Astrocyte (in vitro differentiated cells and primary cell): ENCODE data around the gene LACC1. TPM values are rescaled to one million over a fixed set of nuclear protein-coding genes. Genes with fewer than 3 reads are reported as not detected.

Source experiments
- DNase-seq: peaks from one replicate; pipeline ENCODE4 v3.0.0-alpha.2; 2010; ENCODE audit warnings: low read depth
- FAIRE-seq: peaks from 2 replicates; lab custom pipeline; 2011; peaks lifted over from hg19 to GRCh38; lab: Jason Lieb, UNC
- H2AFZ ChIP-seq: 2 replicates; pipeline ENCODE4 v1.6.0; 2012; ENCODE audit warnings: low read depth, low read length, inconsistent platforms
- H3K27ac ChIP-seq: 2 replicates; pipeline ENCODE4 v1.5.1; 2011; ENCODE audit warnings: low read depth, low read length, inconsistent platforms
- H3K27me3 ChIP-seq: 2 replicates; pipeline ENCODE4 v1.6.0; 2011; ENCODE audit warnings: low read length, inconsistent platforms; ENCODE audit not compliant: insufficient read depth
- H3K36me3 ChIP-seq: 2 replicates; pipeline ENCODE4 v1.5.1; 2011; ENCODE audit warnings: low read length, inconsistent platforms; ENCODE audit not compliant: insufficient read depth
- H3K4me1 ChIP-seq: 2 replicates; pipeline ENCODE4 v1.5.1; 2011; ENCODE audit warnings: low read length, inconsistent platforms; ENCODE audit not compliant: insufficient read depth
- H3K4me2 ChIP-seq: 2 replicates; pipeline ENCODE4 v1.6.0; 2012; ENCODE audit warnings: low read length, inconsistent platforms
- H3K4me3 ChIP-seq: 2 replicates; pipeline ENCODE4 v1.5.1; 2011; ENCODE audit warnings: low read depth, mild to moderate bottlenecking, low read length, inconsistent platforms; ENCODE audit not compliant: insufficient read depth
- H3K79me2 ChIP-seq: 2 replicates; pipeline ENCODE4 v1.6.0; 2012; ENCODE audit warnings: mild to moderate bottlenecking, low read length, inconsistent platforms; ENCODE audit not compliant: insufficient read depth
- H3K9ac ChIP-seq: 2 replicates; pipeline ENCODE4 v1.6.0; 2012; ENCODE audit warnings: mild to moderate bottlenecking, low read length, inconsistent platforms
- H3K9me3 ChIP-seq: 2 replicates; pipeline ENCODE4 v1.5.1; 2012; ENCODE audit warnings: low read depth, mild to moderate bottlenecking, low read length, inconsistent platforms; ENCODE audit not compliant: insufficient read depth
- H4K20me1 ChIP-seq: 2 replicates; pipeline ENCODE4 v1.6.0; 2012; ENCODE audit warnings: low read length, inconsistent platforms; ENCODE audit not compliant: insufficient read depth
- H3K27ac Mint-ChIP-seq: one replicate; pipeline ENCODE4 v1.8.0; 2021; ENCODE audit warnings: mild to moderate bottlenecking, mixed read lengths; ENCODE audit not compliant: unreplicated experiment
- H3K27me3 Mint-ChIP-seq: one replicate; pipeline ENCODE4 v1.8.0; 2021; ENCODE audit warnings: low read depth, mixed read lengths; ENCODE audit not compliant: unreplicated experiment
- H3K36me3 Mint-ChIP-seq: one replicate; pipeline ENCODE4 v1.8.0; 2021; ENCODE audit warnings: low read depth, mixed read lengths; ENCODE audit not compliant: unreplicated experiment
- H3K4me1 Mint-ChIP-seq: one replicate; pipeline ENCODE4 v1.8.0; 2021; ENCODE audit warnings: low read depth, mixed read lengths; ENCODE audit not compliant: unreplicated experiment
- H3K4me3 Mint-ChIP-seq: one replicate; pipeline ENCODE4 v1.8.0; 2021; ENCODE audit warnings: mild to moderate bottlenecking, moderate library complexity, mixed read lengths; ENCODE audit not compliant: unreplicated experiment
- H3K9me3 Mint-ChIP-seq: one replicate; pipeline ENCODE4 v1.8.0; 2021; ENCODE audit warnings: mild to moderate bottlenecking, mixed read lengths; ENCODE audit not compliant: unreplicated experiment
- EZH2 ChIP-seq: IDR thresholded peaks from 2 replicates; pipeline ENCODE4 v1.6.1; 2012; ENCODE audit warnings: mild to moderate bottlenecking, low read length, inconsistent platforms; ENCODE audit not compliant: insufficient read depth
- total RNA-seq: library from RNA; stranded (reverse); gene quantifications from 2 replicates; pipeline ENCODE4 v1.2.1, GENCODE V29; 2021
- TF ChIP-seq, protein P1 (sequence below): IDR thresholded peaks from 2 replicates; pipeline ENCODE4 v1.5.1; 2011; ENCODE audit warnings: low read depth, mild to moderate bottlenecking, inconsistent platforms, low read length, moderate library complexity; ENCODE audit not compliant: insufficient read depth

The LACC1 gene
- total RNA-seq, 1 donor from 2014 or later, result 9.2 TPM

DNA sequence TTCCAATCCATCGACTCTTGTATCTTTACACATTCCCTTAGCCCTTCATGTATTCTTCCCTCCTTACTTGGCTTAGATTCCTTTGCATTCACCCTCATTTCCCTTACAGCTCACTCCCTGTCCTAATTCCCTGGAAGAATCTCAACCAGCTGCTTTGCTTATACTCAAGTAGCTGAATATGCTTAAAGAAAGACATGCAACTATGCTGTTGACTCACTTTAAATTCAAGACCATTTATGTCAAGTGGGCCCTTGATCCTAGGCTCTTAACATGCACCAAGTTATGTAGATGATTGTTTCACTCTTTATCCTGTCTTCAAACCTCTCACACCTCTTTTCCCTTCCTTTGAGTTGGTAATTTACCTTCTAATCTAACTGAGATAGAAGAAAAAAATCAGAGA lies 7.5 kb upstream of the LACC1 start:
- Mint-ChIP-seq H3K9me3 (no peaks in the 10 kb centered on the region), H3K36me3 (no peaks in the 10 kb centered on the region)
- FAIRE-seq, result no peak

DNA sequence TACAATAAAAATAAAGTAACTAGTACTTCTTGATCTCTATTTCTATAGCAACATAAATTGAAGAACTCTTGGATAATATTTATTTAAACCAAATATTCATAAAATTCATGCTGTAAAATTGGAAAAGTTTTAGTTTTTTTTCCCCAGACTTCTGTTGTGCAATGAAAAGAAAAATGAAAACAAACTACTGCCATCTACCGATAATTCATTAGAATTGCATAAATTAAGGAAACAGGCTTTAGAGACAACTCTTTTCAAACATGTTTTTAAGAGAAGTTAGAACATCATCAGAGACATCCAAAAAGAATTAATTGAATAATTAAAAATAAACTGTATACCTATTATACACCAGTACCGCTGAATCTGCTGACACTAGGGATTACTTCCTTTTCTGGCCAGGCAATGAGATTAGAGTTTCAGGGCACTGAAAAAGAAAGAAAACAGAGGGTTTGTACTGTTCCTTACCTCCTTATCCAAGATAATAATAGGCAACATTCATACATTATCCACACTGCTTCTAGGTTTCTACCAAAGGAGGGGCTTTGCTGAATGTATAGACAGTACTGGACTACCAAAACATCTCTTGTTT lies 5.1 kb upstream of the LACC1 start:
- peaks cover 2% of the 10 kb centered on the region for H3K4me1 Mint-ChIP-seq
- Histone ChIP-seq H3K4me2 (no peak overlapping the region), H3K9me3 (no peaks in the 10 kb centered on the region), H3K27me3 (no peaks in the 10 kb centered on the region), H3K4me3 (no peak overlapping the region), H3K27ac (no peak overlapping the region), H3K4me1 (peaks cover 8% of the 10 kb centered on the region), H3K79me2 (no peaks in the 10 kb centered on the region), H3K36me3 (no peaks in the 10 kb centered on the region), H3K9ac (no peak overlapping the region), H2AFZ (no peak overlapping the region), H4K20me1 (no peaks in the 10 kb centered on the region)
- H3K27ac Mint-ChIP-seq, result no peak overlapping the region
- no peaks in the 10 kb centered on the region for H3K9me3 Mint-ChIP-seq
- FAIRE-seq, result peak; percentile 69
- H3K27me3 Mint-ChIP-seq, result no peaks in the 10 kb centered on the region
- no peak for TF ChIP-seq EZH2
- TF ChIP-seq, protein P1, sequence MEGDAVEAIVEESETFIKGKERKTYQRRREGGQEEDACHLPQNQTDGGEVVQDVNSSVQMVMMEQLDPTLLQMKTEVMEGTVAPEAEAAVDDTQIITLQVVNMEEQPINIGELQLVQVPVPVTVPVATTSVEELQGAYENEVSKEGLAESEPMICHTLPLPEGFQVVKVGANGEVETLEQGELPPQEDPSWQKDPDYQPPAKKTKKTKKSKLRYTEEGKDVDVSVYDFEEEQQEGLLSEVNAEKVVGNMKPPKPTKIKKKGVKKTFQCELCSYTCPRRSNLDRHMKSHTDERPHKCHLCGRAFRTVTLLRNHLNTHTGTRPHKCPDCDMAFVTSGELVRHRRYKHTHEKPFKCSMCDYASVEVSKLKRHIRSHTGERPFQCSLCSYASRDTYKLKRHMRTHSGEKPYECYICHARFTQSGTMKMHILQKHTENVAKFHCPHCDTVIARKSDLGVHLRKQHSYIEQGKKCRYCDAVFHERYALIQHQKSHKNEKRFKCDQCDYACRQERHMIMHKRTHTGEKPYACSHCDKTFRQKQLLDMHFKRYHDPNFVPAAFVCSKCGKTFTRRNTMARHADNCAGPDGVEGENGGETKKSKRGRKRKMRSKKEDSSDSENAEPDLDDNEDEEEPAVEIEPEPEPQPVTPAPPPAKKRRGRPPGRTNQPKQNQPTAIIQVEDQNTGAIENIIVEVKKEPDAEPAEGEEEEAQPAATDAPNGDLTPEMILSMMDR, result peak; percentile 51
- H3K36me3 Mint-ChIP-seq, result no peaks in the 10 kb centered on the region
- DNase-seq, result no peak
- H3K4me3 Mint-ChIP-seq, result no peak overlapping the region

More for the DNA sequence above, 7.5 kb upstream of the LACC1 start:
- Histone ChIP-seq H3K79me2 (no peaks in the 10 kb centered on the region), H3K4me2 (no peak overlapping the region), H3K27me3 (no peaks in the 10 kb centered on the region), H4K20me1 (no peaks in the 10 kb centered on the region), H3K27ac (no peak overlapping the region), H2AFZ (no peak overlapping the region), H3K4me3 (no peak overlapping the region), H3K4me1 (no peaks in the 10 kb centered on the region), H3K9ac (no peak overlapping the region), H3K36me3 (no peaks in the 10 kb centered on the region), H3K9me3 (no peaks in the 10 kb centered on the region)
- DNase-seq, result peak; percentile 43
- Mint-ChIP-seq H3K4me1 (no peaks in the 10 kb centered on the region), H3K27me3 (no peaks in the 10 kb centered on the region), H3K27ac (no peak overlapping the region), H3K4me3 (no peak overlapping the region)
- no peak for TF ChIP-seq EZH2
- TF ChIP-seq, protein P1, result no peak

DNA sequence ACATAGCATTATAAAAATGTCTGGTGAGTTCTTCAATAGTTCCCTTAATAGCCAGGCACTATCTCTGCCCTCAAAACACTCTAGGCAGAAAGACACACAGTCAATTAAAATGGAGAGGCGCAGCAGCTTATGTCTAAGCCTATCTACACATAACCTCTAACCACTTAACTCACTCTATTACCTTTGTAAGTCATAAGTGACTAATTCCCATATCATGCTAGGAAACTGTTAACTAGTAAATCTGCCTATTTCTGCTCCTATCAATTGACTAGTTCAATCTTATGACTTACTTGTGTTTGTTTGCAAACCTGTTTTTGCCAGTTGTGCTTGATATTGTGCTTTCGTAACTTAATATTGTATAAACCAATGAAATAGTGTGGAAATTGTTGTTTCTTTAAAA lies 3.3 kb upstream of the LACC1 start:
- Mint-ChIP-seq H3K9me3 (no peaks in the 10 kb centered on the region), H3K27me3 (no peaks in the 10 kb centered on the region), H3K27ac (no peak overlapping the region), H3K4me1 (peaks cover 6% of the 10 kb centered on the region), H3K36me3 (no peaks in the 10 kb centered on the region), H3K4me3 (no peak overlapping the region)
- DNase-seq (no peak), FAIRE-seq (no peak)
- H3K4me2 ChIP-seq, result no peak overlapping the region
- H3K79me2 ChIP-seq, result no peaks in the 10 kb centered on the region
- H3K36me3 ChIP-seq, result no peaks in the 10 kb centered on the region
- peaks cover 11% of the 10 kb centered on the region for H3K4me1 ChIP-seq
- no peak overlapping the region for H3K27ac ChIP-seq
- H3K27me3 ChIP-seq, result no peaks in the 10 kb centered on the region
- H3K9ac ChIP-seq, result no peak overlapping the region
- H4K20me1 ChIP-seq, result no peaks in the 10 kb centered on the region
- TF ChIP-seq, protein P1, result no peak
- no peak for TF ChIP-seq EZH2
- no peak overlapping the region for H3K4me3 ChIP-seq
- no peak overlapping the region for H2AFZ ChIP-seq
- H3K9me3 ChIP-seq, result no peaks in the 10 kb centered on the region
